ENCODE results near the gene ASTN1.

Gene ASTN1

DNA sequence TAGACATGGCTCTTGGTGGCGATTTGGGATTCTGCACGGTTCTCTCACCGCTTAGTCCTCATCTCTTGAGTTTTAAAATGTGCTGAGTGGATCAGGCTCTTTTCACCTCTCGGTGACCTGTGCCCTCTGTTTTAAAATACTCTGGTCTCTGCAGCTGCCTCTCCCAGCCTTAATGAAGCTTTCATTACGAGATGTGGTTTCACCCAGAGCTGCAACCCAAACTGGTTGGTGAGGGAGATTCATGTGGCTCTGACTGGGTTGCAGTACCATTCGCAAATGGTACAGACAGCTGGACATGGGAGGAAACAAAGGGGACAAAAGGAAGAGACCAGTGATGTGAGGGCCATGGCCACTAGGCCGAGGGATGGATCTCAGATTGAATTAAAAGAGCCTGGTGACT, 258.9 kb downstream of the ASTN1 start:
- DNase-seq, result no peak
- no peak for TF ChIP-seq GATA1 (IDR thresholded peaks at IDR 0.05; ENCODE audit: low read depth, low read length)
- TF ChIP-seq POLR2A (IDR thresholded peaks at IDR 0.05; ENCODE audit: low read length), result no peak

DNA sequence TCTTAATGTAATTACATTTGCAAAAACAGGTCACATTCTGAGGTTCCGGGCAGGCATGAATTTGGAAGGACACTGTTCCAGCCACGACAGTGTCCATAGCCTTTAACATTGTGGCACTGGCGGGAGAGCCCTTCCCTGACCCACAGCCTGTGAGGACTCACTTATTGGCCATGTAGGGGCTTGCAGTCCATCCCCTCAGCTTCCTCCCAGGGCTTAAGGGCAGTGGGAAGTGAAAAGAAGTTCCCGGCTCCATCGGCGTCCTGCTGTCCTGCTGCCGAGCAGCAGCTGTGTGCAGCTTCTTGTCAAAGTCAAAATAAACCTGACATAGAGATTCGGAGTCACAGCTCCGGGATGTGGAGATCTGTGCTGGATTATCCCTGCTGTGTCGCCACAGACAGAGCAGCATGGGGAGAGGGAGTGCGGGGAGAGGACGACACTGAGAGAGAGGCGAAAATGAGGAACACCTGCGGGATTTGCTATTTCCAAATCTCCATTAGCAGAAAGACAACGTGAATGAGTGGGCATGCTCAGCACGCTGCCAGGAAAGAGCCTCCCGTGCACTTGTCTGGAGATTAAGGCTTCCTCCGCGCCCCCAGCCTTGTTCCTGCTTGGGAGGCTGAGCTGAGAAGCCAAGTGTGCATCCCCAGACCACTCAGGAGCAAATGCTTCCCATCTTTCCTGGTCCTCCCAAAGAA, 260.3 kb downstream of the ASTN1 start:
- DNase-seq, result no peak
- TF ChIP-seq GATA1 (IDR thresholded peaks at IDR 0.05; ENCODE audit: low read depth, low read length) (no peak), POLR2A (IDR thresholded peaks at IDR 0.05; ENCODE audit: low read length) (no peak)

DNA sequence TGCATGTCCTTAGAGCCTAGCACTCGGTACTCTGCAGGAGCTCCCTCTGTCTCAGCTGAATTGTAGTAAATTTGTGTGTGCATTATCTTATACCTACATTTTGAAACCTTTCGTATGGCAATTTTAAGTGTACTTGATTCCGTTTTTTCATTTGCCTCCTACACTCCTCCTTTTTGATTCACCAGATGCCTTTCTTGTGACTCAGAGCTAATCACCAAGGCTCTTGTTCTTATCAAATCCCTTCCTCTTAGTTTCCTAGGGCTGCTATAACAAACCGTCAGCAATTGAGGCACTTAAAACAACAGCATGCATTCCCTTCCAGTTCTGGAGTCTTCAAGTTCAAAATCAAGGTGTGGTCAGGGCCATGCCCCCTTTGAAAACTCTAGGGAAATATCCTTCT, 261.0 kb downstream of the ASTN1 start:
- DNase-seq, result no peak

GRCh38 chr1:176899321-176899720, 265.2 kb downstream of the ASTN1 start:
- DNase-seq, result no peak
- no peak for TF ChIP-seq GATA1 (IDR thresholded peaks at IDR 0.05; ENCODE audit: low read depth, low read length)
- TF ChIP-seq POLR2A (IDR thresholded peaks at IDR 0.05; ENCODE audit: low read length), result no peak

More for the DNA sequence above, 261.0 kb downstream of the ASTN1 start:
- TF ChIP-seq POLR2A (IDR thresholded peaks at IDR 0.05; ENCODE audit: low read length), result no peak
- no peak for TF ChIP-seq GATA1 (IDR thresholded peaks at IDR 0.05; ENCODE audit: low read depth, low read length)

GRCh38 chr1:176897350-176898236, 266.9 kb downstream of the ASTN1 start:
- DNase-seq, result peak; percentile 47 to 67
- TF ChIP-seq POLR2A (IDR thresholded peaks at IDR 0.05; ENCODE audit: low read length), result no peak
- TF ChIP-seq GATA1 (IDR thresholded peaks at IDR 0.05; ENCODE audit: low read depth, low read length), result no peak

GRCh38 chr1:176896216-176896615, 268.3 kb downstream of the ASTN1 start:
- no peak for DNase-seq
- TF ChIP-seq POLR2A (IDR thresholded peaks at IDR 0.05; ENCODE audit: low read length), result no peak
- TF ChIP-seq GATA1 (IDR thresholded peaks at IDR 0.05; ENCODE audit: low read depth, low read length), result no peak

GRCh38 chr1:176894450-176894849, 270.1 kb downstream of the ASTN1 start:
- DNase-seq, result no peak
- no peak for TF ChIP-seq POLR2A (IDR thresholded peaks at IDR 0.05; ENCODE audit: low read length)
- no peak for TF ChIP-seq GATA1 (IDR thresholded peaks at IDR 0.05; ENCODE audit: low read depth, low read length)

DNA sequence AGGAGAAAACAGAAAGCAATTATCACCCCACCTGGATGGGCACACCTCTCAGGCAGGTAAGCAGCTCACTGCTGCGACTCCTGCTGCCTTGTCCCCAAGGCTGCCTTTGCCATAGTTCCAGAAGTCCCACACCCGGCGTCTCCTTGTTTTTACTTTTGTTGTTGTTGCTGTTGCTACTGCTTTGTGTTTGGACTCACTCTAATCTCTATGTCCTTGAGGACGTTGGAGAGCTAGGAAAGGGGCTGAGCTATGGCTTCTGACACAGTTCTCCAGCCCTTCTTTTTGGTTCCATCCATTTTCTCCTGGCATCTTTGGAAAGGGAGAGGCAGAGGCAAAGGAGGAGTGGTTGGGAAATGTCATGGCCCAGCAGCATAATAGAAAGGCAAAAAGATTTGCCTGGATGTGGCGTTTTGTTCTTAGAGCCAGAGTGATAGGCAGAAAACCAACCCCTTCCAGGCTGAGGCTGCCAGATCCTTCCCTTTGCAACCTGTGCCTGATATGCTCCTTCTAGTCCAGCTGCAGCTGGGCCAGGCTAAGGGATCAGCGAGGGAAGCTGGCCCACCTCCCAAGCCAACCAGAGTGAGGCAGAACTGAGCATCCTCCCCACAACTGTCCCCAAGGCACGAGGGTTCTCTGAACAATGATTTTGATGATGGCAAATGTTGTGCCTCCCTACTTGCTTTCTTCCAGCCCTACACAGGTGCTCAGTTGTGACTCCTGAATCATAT, 270.7 kb downstream of the ASTN1 start:
- TF ChIP-seq POLR2A (IDR thresholded peaks at IDR 0.05; ENCODE audit: low read length), result no peak
- TF ChIP-seq GATA1 (IDR thresholded peaks at IDR 0.05; ENCODE audit: low read depth, low read length), result no peak
- DNase-seq, result no peak

GRCh38 chr1:176888471-176889032, 276.0 kb downstream of the ASTN1 start:
- TF ChIP-seq GATA1 (IDR thresholded peaks at IDR 0.05; ENCODE audit: low read depth, low read length) (no peak), POLR2A (IDR thresholded peaks at IDR 0.05; ENCODE audit: low read length) (no peak)
- no peak for DNase-seq

GRCh38 chr1:176885751-176886150, 278.8 kb downstream of the ASTN1 start:
- no peak for DNase-seq
- TF ChIP-seq POLR2A (IDR thresholded peaks at IDR 0.05; ENCODE audit: low read length) (no peak), GATA1 (IDR thresholded peaks at IDR 0.05; ENCODE audit: low read depth, low read length) (no peak)

- no peak for DNase-seq
These were observed 279.2 kb downstream of the ASTN1 start for GRCh38 chr1:176885341-176885740.

DNA sequence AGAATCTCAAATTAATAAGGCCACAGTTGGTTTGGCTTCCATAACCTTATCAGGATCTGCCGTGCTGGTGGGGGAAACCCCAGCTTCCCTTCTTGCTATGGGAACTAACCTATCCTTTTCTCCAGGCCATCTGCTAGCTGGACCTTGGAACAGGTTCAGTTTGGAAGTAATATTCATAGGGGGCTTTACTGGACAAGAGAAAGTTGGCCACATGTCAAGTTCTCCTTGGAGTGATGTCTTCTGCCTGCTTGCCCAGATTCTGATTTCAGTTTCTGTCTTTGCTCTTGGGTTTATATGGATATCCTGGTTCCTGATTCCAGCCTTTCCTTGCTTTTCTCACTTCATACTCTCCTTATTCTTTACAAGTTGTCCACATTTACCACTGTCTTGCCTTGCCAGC, 279.6 kb downstream of the ASTN1 start:
- TF ChIP-seq GATA1 (IDR thresholded peaks at IDR 0.05; ENCODE audit: low read depth, low read length), result no peak
- no peak for TF ChIP-seq POLR2A (IDR thresholded peaks at IDR 0.05; ENCODE audit: low read length)
- DNase-seq, result no peak

More at GRCh38 chr1:176885341-176885740, 279.2 kb downstream of the ASTN1 start:
- TF ChIP-seq GATA1 (IDR thresholded peaks at IDR 0.05; ENCODE audit: low read depth, low read length) (no peak), POLR2A (IDR thresholded peaks at IDR 0.05; ENCODE audit: low read length) (no peak)

DNA sequence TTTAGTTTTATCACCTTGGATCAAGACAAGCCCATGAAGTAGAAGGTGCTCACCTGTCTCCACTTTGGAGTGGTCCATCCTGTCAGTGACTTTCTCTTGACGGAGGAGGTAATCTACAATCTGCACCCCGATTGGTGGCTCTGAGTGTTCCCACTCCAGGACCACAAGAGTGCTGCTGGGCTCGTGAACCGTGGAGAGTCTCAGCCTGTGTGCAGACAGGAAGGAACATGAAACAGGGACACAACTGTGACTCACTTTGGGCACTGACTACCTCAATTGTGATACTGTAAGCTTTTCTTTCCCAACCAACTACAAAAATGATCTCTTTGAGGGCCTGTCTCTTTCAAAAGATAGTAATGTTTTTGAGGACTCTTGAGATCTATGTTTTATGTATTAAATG, 280.2 kb downstream of the ASTN1 start:
- DNase-seq, result no peak
- TF ChIP-seq POLR2A (IDR thresholded peaks at IDR 0.05; ENCODE audit: low read length), result no peak
- no peak for TF ChIP-seq GATA1 (IDR thresholded peaks at IDR 0.05; ENCODE audit: low read depth, low read length)
